Measurements from ENCODE around the gene TSEN34. TPM values are rescaled to one million over a fixed set of nuclear protein-coding genes. Genes with fewer than 3 reads are reported as not detected.

The TSEN34 gene
- polyA plus RNA-seq, 2 donors, result 17.9 to 55.0 TPM

DNA sequence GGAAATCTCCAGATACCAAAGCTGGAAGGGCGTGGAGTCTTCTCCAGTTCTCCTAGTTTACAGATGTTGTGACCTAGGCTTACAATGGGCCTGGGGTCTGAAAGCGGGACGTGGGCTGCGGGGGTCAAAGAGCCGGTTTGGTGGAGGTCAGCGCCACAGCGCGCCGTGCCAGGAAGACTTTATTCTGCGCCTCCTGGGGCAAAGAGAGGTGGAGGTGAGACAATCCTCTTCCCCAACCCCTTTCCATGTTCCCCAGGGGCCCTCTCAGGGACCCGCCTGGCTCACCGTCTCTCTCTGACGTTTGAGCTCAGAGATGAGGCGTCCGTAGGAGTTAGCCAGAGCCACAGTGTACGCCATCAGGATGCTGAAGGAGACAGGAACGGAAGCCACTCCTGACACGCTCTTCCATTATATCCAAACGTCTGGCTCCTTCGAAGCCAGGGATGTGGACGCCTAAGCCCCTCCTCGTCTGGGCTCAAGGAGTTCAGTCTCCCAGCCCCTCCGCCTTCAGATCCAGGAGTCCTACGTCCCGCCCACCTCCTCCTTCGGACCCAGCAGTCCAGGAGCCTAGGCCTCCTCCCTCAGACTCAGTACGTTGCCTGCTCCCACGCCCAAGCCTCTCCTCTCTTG is 30.8 kb upstream of the TSEN34 start:
- 2 to 3% methylated on average over 28 of the region's 28 CpGs for WGBS, 2 donors
- H3K4me1 ChIP-seq (ENCODE audit: control insufficient read depth in 2 of 2, insufficient read depth in 2 of 2, low read length in 1 of 2), result peaks cover 2 to 32% of the 10 kb centered on the region in 2 donors

DNA sequence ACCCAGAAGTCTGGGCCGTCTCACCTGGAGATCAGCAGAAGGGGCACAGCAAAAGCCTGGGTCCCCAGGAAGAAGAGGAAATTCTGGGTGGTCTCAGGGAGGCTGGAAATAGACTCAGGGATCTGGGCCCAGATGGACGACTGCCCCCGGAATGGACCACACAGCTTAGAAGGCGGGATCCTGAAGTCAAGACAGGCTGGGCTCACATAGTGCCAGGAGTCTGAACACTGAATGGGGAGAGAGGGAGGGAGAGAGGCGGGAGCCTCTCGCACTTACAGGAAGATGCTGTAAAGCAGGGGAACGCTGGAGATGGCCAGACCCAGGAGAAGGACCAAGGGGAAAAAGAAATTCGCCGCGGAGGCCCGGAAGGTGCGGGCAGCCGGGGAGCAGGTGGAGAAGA is 30.3 kb upstream of the TSEN34 start:
- no peaks in the 10 kb centered on the region for H3K27me3 ChIP-seq (ENCODE audit: control insufficient read depth in 1 of 2, insufficient read depth in 2 of 2, low read length in 2 of 2)
- peak overlapping the region in 1 of 2 donors; percentile 95 for H3K27ac ChIP-seq (ENCODE audit: low read depth in 2 of 2, low read length in 1 of 2)
- 34 to 35% methylated on average over 13 of the region's 13 CpGs for WGBS, 2 donors
- no peaks in the 10 kb centered on the region for H3K9me3 ChIP-seq (ENCODE audit: control insufficient read depth in 2 of 2, insufficient read depth in 1 of 2, low read depth in 1 of 2, low read length in 1 of 2)
- peaks cover 12 to 14% of the 10 kb centered on the region in 2 donors for H3K36me3 ChIP-seq (ENCODE audit: control insufficient read depth in 2 of 2, insufficient read depth in 2 of 2, low read length in 1 of 2)
- H3K4me3 ChIP-seq (ENCODE audit: low read depth in 1 of 2, low read length in 2 of 2), result no peak overlapping the region
- H3K4me1 ChIP-seq (ENCODE audit: control insufficient read depth in 2 of 2, insufficient read depth in 2 of 2, low read length in 1 of 2), result peaks cover 2 to 32% of the 10 kb centered on the region in 2 donors

More for the DNA sequence above, 30.8 kb upstream of the TSEN34 start:
- Histone ChIP-seq H3K4me3 (ENCODE audit: low read depth in 1 of 2, low read length in 2 of 2) (peak overlapping the region; percentile 47 to 59), H3K36me3 (ENCODE audit: control insufficient read depth in 2 of 2, insufficient read depth in 2 of 2, low read length in 1 of 2) (peaks cover 18 to 19% of the 10 kb centered on the region in 2 donors), H3K27me3 (ENCODE audit: control insufficient read depth in 1 of 2, insufficient read depth in 2 of 2, low read length in 2 of 2) (no peaks in the 10 kb centered on the region), H3K9me3 (ENCODE audit: control insufficient read depth in 2 of 2, insufficient read depth in 1 of 2, low read depth in 1 of 2, low read length in 1 of 2) (no peaks in the 10 kb centered on the region), H3K27ac (ENCODE audit: low read depth in 2 of 2, low read length in 1 of 2) (peak overlapping the region; percentile 88 to 95)

DNA sequence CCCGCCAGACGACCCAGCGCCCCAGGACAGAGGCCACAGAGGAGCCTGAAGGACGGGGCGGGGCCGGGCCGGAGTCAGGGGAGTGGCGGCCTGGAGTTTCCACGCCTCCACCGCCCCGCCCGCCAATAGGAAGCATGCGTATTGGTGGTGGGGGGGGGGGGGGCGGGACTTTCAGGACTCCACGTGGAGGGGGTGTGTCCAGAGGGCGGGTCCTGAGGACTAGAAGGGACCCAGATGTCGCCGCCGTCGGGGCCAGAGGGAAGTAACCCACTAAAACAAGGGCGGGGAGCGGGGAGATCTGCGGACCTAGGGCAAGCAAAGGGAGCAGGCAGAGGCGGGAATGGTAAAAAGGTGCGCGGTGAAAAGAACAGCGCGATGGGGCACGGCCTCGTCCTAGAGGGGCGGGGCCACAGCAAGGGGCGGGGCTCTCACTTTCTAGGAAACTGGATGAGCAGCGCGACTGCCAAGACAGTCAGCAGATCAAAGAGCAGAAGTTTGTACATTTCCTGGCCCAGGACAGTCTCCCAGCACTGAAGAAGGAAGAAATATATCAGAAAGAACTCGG is 28.8 kb upstream of the TSEN34 start:
- Histone ChIP-seq H3K4me1 (ENCODE audit: control insufficient read depth in 2 of 2, insufficient read depth in 2 of 2, low read length in 1 of 2) (peaks cover 2 to 32% of the 10 kb centered on the region in 2 donors), H3K36me3 (ENCODE audit: control insufficient read depth in 2 of 2, insufficient read depth in 2 of 2, low read length in 1 of 2) (peaks cover 0 to 5% of the 10 kb centered on the region in 2 donors), H3K27me3 (ENCODE audit: control insufficient read depth in 1 of 2, insufficient read depth in 2 of 2, low read length in 2 of 2) (no peaks in the 10 kb centered on the region), H3K4me3 (ENCODE audit: low read depth in 1 of 2, low read length in 2 of 2) (peak overlapping the region; percentile 48 to 61), H3K27ac (ENCODE audit: low read depth in 2 of 2, low read length in 1 of 2) (peak overlapping the region; percentile 12 to 58), H3K9me3 (ENCODE audit: control insufficient read depth in 2 of 2, insufficient read depth in 1 of 2, low read depth in 1 of 2, low read length in 1 of 2) (no peaks in the 10 kb centered on the region)
- WGBS, 2 donors, result 1 to 3% methylated on average over 26 to 35 of the region's 35 CpGs

DNA sequence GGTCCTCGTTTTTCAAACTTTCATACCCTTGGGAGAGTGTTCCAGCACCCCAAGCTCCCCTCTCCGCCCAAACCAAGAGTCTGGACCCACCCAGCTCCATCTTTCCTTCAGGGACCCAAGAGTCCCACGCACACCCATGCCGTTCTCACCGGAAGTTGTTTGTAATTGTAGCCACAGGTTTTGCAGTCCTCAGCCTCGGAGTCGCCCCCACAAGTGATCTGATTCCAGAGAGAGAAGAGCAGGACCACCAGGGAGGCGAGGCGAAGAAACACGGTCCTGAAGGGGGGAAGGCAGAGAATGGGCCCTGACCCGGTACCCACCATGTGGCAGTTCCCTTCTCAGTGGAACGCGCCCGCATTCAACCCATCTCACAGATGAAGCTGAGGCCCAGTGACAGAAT is 28.2 kb upstream of the TSEN34 start:
- H3K27ac ChIP-seq (ENCODE audit: low read depth in 2 of 2, low read length in 1 of 2), result peak overlapping the region; percentile 12 to 51
- H3K27me3 ChIP-seq (ENCODE audit: control insufficient read depth in 1 of 2, insufficient read depth in 2 of 2, low read length in 2 of 2), result no peaks in the 10 kb centered on the region
- peaks cover 2 to 32% of the 10 kb centered on the region in 2 donors for H3K4me1 ChIP-seq (ENCODE audit: control insufficient read depth in 2 of 2, insufficient read depth in 2 of 2, low read length in 1 of 2)
- 63 to 73% methylated on average over 14 of the region's 14 CpGs for WGBS, 2 donors
- peaks cover 0 to 2% of the 10 kb centered on the region in 2 donors for H3K36me3 ChIP-seq (ENCODE audit: control insufficient read depth in 2 of 2, insufficient read depth in 2 of 2, low read length in 1 of 2)
- peak overlapping the region in 1 of 2 donors; percentile 48 for H3K4me3 ChIP-seq (ENCODE audit: low read depth in 1 of 2, low read length in 2 of 2)
- no peaks in the 10 kb centered on the region for H3K9me3 ChIP-seq (ENCODE audit: control insufficient read depth in 2 of 2, insufficient read depth in 1 of 2, low read depth in 1 of 2, low read length in 1 of 2)

DNA sequence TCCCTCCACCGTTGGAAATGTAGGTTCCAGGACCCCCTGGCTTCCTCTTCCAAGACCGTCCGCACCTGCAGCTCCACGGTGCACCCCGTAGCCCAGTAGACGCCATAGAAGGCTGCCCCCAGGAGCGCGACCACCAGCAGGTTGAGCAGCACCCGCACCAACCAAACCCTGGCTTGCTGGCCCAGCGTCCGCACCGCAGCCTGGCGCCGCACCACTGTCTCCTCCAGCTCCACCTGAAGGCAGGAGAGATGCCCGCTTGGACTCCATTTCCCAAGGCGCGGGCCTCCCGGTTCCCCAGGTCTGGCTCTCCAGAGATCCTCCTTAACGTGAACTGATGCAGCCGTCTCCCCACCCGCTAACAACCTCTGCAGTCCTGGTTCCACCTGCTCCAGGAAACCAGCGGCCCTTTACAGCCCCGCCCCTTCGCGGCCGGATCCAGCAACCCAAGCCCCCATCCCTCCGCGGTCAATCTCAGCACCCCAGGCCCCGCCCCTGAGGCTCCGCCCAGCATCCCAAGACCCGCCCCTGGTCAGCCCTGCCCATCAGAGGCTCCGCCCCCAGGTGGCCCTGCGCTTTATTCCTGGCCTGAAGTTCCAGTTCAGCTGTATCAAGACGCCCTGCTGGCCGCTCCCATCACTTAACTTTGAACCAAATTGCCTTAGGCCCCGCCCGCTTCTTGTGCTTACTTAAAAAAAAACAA is 26.6 kb upstream of the TSEN34 start:
- no peaks in the 10 kb centered on the region for H3K36me3 ChIP-seq (ENCODE audit: control insufficient read depth in 2 of 2, insufficient read depth in 2 of 2, low read length in 1 of 2)
- 13 to 16% methylated on average over 37 of the region's 37 CpGs for WGBS, 2 donors
- peaks cover 2 to 27% of the 10 kb centered on the region in 2 donors for H3K4me1 ChIP-seq (ENCODE audit: control insufficient read depth in 2 of 2, insufficient read depth in 2 of 2, low read length in 1 of 2)
- H3K27ac ChIP-seq (ENCODE audit: low read depth in 2 of 2, low read length in 1 of 2), result no peak overlapping the region
- no peaks in the 10 kb centered on the region for H3K27me3 ChIP-seq (ENCODE audit: control insufficient read depth in 1 of 2, insufficient read depth in 2 of 2, low read length in 2 of 2)
- no peaks in the 10 kb centered on the region for H3K9me3 ChIP-seq (ENCODE audit: control insufficient read depth in 2 of 2, insufficient read depth in 1 of 2, low read depth in 1 of 2, low read length in 1 of 2)
- no peak overlapping the region for H3K4me3 ChIP-seq (ENCODE audit: low read depth in 1 of 2, low read length in 2 of 2)

DNA sequence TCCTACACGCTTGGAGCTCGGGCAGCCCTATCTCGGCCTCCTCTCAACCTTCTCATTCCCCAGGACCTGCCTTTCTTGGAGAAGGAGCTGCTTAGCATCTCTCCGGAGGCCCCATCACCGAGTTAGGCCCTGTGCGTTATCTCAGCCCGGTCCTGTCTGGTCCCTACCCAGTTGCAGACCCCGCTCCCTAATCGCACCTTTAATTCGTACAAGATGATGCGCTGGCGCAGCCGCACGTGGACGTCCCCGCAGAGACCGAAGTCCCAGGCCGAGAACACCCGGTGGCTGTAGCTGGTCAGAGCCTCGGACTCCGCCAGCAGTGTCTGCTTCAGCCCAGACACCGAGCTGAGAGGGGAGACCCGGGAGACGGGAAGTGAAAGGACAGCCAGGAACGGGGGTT is 25.9 kb upstream of the TSEN34 start:
- no peak overlapping the region for H3K27ac ChIP-seq (ENCODE audit: low read depth in 2 of 2, low read length in 1 of 2)
- H3K9me3 ChIP-seq (ENCODE audit: control insufficient read depth in 2 of 2, insufficient read depth in 1 of 2, low read depth in 1 of 2, low read length in 1 of 2), result no peaks in the 10 kb centered on the region
- H3K27me3 ChIP-seq (ENCODE audit: control insufficient read depth in 1 of 2, insufficient read depth in 2 of 2, low read length in 2 of 2), result no peaks in the 10 kb centered on the region
- WGBS, 2 donors, result 90 to 93% methylated on average over 25 of the region's 25 CpGs
- H3K4me1 ChIP-seq (ENCODE audit: control insufficient read depth in 2 of 2, insufficient read depth in 2 of 2, low read length in 1 of 2), result peaks cover 2 to 24% of the 10 kb centered on the region in 2 donors
- H3K4me3 ChIP-seq (ENCODE audit: low read depth in 1 of 2, low read length in 2 of 2), result no peak overlapping the region
- H3K36me3 ChIP-seq (ENCODE audit: control insufficient read depth in 2 of 2, insufficient read depth in 2 of 2, low read length in 1 of 2), result no peaks in the 10 kb centered on the region

GRCh38 chr19:54168174-54168917 is 22.8 kb upstream of the TSEN34 start:
- H3K36me3 ChIP-seq (ENCODE audit: control insufficient read depth in 2 of 2, insufficient read depth in 2 of 2, low read length in 1 of 2), result no peaks in the 10 kb centered on the region
- H3K4me3 ChIP-seq (ENCODE audit: low read depth in 1 of 2, low read length in 2 of 2), result no peak overlapping the region
- 25 to 32% methylated on average over 20 to 25 of the region's 25 CpGs for WGBS, 2 donors

DNA sequence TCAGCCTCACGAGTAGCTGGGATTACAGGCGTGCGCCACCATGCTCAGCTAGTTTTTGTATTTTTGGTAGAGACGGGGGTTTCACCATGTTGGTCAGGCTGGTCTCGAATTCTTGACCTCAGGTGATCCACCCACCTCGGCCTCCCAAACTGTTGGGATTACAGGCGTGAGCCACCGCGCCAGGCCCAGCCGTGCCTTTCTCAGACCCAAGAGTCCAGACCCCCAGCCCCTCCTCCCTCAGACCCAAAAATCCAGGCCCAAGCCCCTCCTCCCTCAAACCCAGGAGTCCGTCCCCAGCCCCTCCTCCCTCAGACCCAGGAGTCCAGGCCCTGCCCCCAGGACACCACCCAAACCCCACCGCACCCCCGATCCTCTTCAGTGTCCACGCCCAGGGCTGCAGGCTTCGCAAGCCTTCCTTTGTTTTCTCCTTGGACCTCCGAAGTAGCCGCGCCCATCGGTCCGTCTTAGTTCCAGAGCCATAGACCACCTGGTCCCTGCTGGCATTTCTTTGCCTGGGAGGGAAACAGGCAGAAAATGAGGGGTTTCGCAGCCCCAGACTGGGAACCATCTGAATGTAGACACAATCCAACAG is 21.9 kb upstream of the TSEN34 start:
- Histone ChIP-seq H3K4me1 (ENCODE audit: control insufficient read depth in 2 of 2, insufficient read depth in 2 of 2, low read length in 1 of 2) (peaks cover 0 to 9% of the 10 kb centered on the region in 2 donors), H3K36me3 (ENCODE audit: control insufficient read depth in 2 of 2, insufficient read depth in 2 of 2, low read length in 1 of 2) (no peaks in the 10 kb centered on the region), H3K9me3 (ENCODE audit: control insufficient read depth in 2 of 2, insufficient read depth in 1 of 2, low read depth in 1 of 2, low read length in 1 of 2) (no peaks in the 10 kb centered on the region), H3K27me3 (ENCODE audit: control insufficient read depth in 1 of 2, insufficient read depth in 2 of 2, low read length in 2 of 2) (no peaks in the 10 kb centered on the region), H3K4me3 (ENCODE audit: low read depth in 1 of 2, low read length in 2 of 2) (no peak overlapping the region), H3K27ac (ENCODE audit: low read depth in 2 of 2, low read length in 1 of 2) (no peak overlapping the region)
- 87 to 88% methylated on average over 21 of the region's 21 CpGs for WGBS, 2 donors

More at GRCh38 chr19:54168174-54168917, 22.8 kb upstream of the TSEN34 start:
- Histone ChIP-seq H3K4me1 (ENCODE audit: control insufficient read depth in 2 of 2, insufficient read depth in 2 of 2, low read length in 1 of 2) (peaks cover 2 to 9% of the 10 kb centered on the region in 2 donors), H3K27me3 (ENCODE audit: control insufficient read depth in 1 of 2, insufficient read depth in 2 of 2, low read length in 2 of 2) (no peaks in the 10 kb centered on the region), H3K9me3 (ENCODE audit: control insufficient read depth in 2 of 2, insufficient read depth in 1 of 2, low read depth in 1 of 2, low read length in 1 of 2) (no peaks in the 10 kb centered on the region), H3K27ac (ENCODE audit: low read depth in 2 of 2, low read length in 1 of 2) (no peak overlapping the region)
